Glomerular visceral epithelial cell (primary cell): ENCODE results near the gene ANXA6.
A peak's percentile ranks its signal among the peaks of the same experiment; 100 is the strongest.

Source experiments
- DNase-seq: peaks from one replicate; pipeline ENCODE4 v3.0.0-alpha.2; 2016; ENCODE audit errors: extremely low spot score

Gene ANXA6

GRCh38 chr5:151080613-151081430 is 76.8 kb downstream of the ANXA6 start, which contains the start of gene TNIP1:
Gene TNIP1, minus strand, starts transcription at chr5:151081034. Its CDS starts 15,939 bp downstream, at chr5:151065095.
- peak; percentile 95 for DNase-seq

DNA sequence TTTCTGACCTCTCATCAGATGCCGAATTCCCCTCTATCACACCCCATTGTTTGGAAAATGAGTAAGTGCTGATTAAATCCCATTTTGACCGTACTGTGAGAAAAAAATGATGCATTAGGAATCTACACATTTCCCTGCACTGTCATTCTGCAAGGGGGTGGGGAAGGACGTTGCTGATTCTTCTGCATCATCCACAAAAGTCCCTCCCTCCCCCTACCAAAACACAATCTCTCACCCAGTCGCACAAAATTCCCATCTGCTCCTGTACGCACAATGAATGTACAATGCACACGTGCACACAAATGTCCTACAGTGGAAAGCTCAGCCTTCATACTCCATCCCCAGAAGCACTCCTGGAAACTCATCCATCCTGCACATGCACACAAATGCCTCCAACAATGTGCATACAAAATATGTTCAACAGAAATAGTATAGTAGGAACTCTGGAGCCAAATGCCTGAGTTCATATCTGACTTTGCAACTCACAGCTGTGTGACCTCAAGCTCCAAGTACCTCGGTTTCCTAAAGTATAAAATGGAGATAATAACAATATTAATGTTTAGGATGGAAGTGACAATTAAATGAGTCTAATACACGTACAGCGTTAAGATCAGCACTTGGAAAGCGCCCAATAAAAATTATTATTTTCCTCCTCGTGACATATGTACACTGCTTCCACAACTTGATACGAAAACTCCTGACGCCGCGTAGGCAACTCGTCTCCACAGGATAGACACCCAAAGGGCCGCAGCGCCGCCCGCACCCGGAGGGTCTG is 77.6 kb downstream of the ANXA6 start:
- DNase-seq, result peak; percentile 74

DNA sequence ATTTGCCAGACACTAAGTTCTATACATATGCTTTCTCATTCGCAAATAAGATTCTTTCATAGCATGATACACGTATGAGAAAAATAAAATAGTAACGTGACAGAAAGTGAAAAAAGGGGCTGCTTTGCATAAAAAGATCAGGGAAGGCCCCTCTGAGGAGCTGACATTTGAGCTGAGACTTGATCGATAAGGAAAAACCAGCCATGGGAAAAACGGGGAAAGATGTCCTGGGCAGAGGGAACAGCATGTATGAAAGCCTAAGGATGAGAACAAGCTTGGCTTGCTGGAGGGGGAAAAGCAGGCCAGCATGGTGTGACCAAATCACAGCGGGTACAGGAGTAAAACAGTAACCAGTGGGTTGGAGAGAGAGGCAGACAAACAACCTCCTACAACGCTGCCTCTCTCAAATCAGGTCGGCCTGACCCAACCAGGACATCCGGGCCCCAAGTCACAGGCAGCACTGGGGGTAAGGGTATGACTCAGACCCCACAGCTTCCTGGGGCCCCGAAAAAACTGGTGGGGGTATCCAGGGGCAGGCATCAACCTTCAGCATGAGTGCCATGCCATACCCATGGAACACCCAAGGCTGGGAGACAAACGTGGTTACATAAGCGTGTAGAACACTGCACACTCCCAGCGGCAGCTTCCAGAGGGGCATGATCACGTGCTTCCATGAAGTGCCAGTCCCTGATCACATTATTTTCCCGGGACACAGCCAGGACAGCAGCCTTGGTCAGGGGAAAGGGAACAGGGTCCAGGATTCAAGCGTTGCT is 78.9 kb downstream of the ANXA6 start:
- peak; percentile 92 for DNase-seq

GRCh38 chr5:151077967-151078366 is 79.6 kb downstream of the ANXA6 start:
- DNase-seq, result no peak

DNA sequence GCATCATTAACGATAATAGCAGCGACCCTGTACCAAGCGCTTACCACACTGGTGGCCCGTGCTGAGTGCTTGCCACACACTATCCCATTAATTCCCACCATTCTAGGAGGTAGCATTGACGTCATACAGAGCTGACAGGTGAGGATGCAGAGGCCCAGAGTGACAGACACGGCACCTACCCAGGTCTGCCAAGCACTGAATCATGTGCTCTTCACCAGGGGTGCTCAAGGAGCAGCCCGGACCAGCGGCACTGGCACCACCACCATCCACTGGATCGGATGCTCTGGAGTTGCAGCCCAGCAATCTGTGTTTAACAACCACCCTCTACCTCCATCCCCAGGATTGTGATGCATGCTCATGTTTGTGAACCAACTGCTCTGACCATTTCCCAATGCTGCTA is 80.2 kb downstream of the ANXA6 start:
- no peak for DNase-seq

- DNase-seq, result no peak
These were observed 81.0 kb downstream of the ANXA6 start for GRCh38 chr5:151076616-151077015.

GRCh38 chr5:151075698-151076331 is 81.8 kb downstream of the ANXA6 start:
- peak; percentile 69 for DNase-seq

DNA sequence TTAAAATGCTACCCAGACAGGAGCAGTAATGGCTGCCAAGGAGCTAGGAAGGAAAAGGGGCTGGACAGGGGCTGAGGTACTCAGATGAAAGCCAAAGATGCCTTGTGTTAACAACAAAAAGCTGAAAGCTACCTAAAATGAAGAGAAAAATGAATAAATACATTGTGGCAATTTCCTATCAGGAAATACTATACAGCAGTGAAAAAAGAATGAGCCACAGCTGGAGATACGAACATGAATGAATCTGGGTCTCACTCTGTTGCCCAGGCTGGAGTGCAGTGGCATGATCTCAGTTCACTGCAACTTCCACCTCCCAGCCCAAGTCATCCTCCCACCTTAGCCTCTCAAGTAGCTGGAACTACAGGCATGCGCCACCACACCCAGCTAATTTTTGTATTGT is 83.0 kb downstream of the ANXA6 start:
- no peak for DNase-seq

- DNase-seq, result no peak
These were observed 84.3 kb downstream of the ANXA6 start for GRCh38 chr5:151073280-151073679.

DNA sequence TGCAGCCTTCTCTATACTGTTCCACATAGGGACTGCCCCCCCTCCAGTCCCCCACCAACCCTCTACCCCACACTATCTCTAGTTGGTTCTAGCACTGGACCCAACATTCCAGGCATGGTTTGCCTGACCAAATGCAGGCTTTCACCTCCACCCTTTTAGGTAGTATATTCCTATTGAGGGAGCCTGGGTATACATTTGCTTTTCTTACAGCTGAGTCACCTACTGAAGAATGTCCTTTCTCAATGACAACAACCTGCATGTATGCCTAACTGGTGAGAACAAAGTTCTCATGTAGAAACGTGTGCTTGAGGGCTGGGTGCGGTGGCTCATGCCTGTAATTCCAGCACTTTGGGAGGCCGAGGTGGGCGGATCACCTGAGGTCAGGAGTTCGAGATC is 85.0 kb downstream of the ANXA6 start:
- peak; percentile 92 for DNase-seq

DNA sequence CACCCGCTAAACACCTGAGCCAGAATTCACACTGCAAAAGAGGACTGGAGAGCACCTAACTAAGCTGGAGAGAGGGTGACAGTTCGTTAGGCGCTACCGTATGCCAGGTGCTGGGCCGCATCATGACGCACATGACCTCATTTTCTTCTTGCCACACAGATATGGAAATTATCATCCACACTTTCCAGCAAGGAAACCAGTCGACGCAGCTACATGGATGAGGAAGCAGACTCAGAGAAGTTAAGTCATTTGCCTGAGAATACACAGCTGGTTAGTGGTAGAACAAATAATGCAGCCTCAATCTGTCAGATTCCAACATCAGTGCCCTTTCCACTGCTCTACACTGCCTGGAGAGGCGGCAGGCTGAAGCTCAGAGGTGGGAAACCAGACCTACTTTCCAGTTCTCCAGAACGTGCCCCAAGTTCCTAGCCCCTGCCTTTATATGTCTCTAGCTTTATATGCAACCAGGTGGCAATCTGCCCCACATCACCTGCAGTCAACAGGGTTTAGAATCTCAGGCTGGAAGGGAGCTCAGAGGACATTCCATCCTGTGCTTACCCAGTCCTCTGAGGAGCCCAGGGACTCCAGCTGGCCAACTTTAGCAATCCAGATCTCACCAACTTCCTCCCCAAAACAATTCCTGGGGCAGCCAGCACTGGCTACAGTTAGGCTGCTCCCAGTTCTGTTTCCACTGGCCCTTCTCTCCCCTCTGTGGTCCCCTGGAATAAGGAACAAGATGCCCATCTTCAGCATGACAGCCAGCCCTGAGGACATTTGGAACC is 85.5 kb downstream of the ANXA6 start:
- DNase-seq, result no peak

DNA sequence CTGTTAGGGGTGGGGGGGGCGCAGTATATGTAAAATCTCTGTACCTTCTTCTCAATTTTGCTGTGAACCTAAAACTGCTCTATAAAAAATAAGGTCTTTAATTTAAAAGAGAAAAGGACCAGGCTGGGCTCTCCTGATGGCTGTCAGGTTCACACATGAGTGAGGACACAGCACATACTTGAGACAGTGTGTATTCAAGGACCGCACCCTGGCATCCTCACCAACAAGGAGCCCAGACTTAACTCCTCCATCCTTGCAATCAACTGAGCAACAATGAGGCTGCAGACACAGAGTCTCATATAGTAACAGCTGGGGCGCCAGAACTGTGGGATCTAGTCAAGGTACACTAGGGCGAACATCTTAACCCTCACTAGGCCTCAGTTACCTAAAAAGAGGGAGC is 86.6 kb downstream of the ANXA6 start:
- no peak for DNase-seq

DNA sequence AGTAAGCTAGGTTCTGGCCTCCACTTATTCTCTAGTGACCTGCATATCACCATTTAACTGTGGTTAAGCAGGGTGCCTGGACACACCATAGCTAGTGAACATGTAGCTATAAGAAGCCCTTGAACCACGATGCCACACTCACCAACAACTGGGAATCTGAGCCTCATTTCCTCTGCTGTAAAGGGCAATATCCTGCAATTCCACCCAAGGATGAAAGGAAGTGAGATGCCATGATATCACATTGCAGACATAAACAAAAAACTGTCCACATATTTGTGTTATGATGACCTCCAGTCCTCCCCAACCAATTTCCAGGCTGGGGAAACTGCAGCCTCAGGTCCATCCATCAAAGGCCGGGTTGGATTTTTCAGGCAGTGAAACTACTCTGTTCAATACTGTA is 87.1 kb downstream of the ANXA6 start:
- DNase-seq, result no peak

- DNase-seq, result peak; percentile 94
These were observed 89.0 kb downstream of the ANXA6 start for GRCh38 chr5:151068433-151069197.

DNA sequence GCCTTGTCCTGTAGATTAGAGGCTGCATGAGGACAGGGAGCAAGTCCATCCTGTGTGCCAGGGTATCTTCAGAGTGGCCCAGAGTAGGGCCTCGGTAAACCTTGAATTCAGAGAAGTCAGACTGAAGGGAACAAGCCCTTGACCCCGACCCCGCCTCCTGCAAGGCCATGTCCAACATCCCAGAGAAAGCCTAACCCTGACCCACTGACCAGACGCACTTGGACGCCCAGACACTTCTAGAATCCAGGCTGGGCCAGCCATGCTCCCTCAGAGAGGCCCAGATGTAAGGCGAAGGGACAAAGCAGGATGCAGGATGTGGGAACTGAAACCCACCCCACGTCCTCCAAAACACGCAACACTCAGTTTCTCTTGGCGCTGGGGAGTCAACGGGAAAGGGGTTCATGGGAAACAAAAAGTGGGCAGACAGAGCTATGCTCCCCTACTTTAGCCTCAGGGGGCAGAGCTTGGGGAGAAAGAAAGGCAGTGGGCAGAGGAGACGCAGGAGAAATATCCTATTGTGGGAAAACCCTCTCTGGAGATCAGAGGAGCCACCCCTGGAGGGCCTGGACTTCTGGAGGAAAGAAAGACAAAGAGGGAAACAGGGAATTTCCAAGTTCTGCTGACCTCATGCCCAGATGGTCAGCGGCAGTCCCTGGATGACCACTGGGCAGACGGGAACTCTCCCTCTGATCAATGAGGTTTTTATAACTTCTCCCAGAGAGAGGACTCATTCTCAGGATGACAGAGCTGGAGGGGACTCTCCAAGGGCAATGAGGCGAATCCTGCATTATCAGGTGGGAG is 89.7 kb downstream of the ANXA6 start:
- DNase-seq, result no peak

DNA sequence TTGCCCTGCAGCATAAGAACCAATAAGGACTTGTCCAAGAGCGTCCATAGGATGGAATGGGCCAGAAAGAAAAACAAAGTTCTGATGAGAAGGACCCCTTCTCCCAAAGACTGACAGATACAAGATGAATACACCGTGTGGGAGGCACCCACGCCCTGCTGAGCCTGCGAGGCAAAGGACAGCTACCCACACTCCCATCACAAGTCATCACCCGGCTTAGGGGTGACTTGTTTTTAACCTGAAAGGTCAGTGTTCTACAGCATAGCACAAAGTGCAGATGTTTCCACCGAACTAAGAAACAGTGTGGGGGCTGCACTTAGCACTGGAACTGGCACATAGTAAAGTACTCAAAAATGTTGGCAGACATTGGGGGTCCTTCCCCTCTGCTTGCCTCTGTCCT is 90.7 kb downstream of the ANXA6 start:
- no peak for DNase-seq

DNA sequence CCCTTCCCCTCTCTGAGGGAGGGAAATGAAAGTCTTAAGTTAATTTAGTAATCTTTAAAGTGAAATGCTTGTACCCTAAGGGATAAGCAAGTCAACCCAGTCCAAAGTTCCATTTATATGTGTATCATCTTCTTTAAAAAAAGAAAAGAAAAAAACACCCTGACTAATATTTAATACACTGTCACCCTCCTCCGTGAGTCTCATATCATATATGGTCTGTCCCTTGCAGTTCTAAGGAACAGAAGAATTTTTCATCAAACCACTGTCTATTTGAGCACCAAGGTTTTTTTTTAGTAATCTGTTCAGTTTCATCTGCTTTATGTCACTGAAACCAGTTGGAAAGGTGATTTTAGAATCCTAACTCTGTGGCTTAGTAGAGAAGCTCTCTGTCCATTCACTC is 92.0 kb downstream of the ANXA6 start:
- no peak for DNase-seq

GRCh38 chr5:151064916-151065499 is 92.6 kb downstream of the ANXA6 start:
- DNase-seq, result no peak
